ENCODE results near the gene PIN1.

GRCh38 chr19:9789066-9789465 lies 46.1 kb upstream of the PIN1 start:
- TF ChIP-seq POLR2AphosphoS5 (IDR thresholded peaks at IDR 0.05; ENCODE audit: borderline replicate concordance, low read depth, low read length): no peak
- no peak for TF ChIP-seq FOXP2 (optimal IDR thresholded peaks at IDR 0.05; ENCODE audit: control extremely low read depth, extremely low read length, insufficient read depth)
- TF ChIP-seq EZH2 (IDR thresholded peaks at IDR 0.05): no peak

Measured in SK-N-MC (cell line).